Measurements from ENCODE around the gene CTXND1.

DNA sequence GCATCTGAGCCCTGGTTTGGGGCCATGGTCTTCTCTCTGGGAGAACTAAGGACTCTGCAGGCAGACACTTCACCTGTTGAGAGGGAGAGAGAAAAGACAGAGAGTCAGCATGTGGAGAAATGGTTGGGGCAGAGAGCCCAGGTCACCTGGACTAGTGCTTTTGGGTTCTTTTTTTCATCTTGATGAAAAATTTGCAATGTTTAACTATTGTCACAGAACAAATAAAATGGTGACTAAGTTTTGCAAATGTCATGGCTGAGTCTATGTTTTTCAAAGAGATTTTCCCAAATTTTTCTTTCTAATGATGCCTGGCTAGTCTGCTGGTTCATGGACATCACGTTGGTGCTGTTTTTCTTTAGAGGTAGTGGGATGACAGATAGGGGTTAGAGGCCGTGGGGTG lies 81.4 kb downstream of the CTXND1 start:
- TF ChIP-seq POLR2A (IDR thresholded peaks at IDR 0.05) (no peak), CTCF (IDR thresholded peaks at IDR 0.05) (no peak)
